Lower lobe of right lung (tissue), 2 donors: Measurements from ENCODE around the gene SGPP2. TPM values are rescaled to one million over a fixed set of nuclear protein-coding genes. Genes with fewer than 3 reads are reported as not detected.
"Not testable (repeated sequence)": the region's sequence is repeated elsewhere in the genome, so short reads cannot be mapped to it uniquely, and the experiment has no call there.

ENCODE experiments used
- ATAC-seq, 2 donors: fragments of 200-7000 bp; cut with Tn5 transposase; one replicate each; pipeline ENCODE4 v1.9.1; 2020 to 2022; ENCODE audit warnings: mild to moderate bottlenecking in 2 of 2, moderate library complexity in 2 of 2
- DNase-seq: peaks from one replicate; pipeline ENCODE4 v3.0.0-alpha.2; 2020
- H3K27ac ChIP-seq: fragments of 200-600 bp; one replicate; pipeline ENCODE4 v1.8.0; 2022
- H3K27me3 ChIP-seq: fragments of 200-600 bp; one replicate; pipeline ENCODE4 v1.8.0; 2022; ENCODE audit warnings: low read depth
- H3K36me3 ChIP-seq: fragments of 200-600 bp; one replicate; pipeline ENCODE4 v1.8.0; 2022; ENCODE audit warnings: mild to moderate bottlenecking
- H3K4me1 ChIP-seq: fragments of 200-600 bp; one replicate; pipeline ENCODE4 v1.8.0; 2022
- H3K4me3 ChIP-seq: fragments of 200-600 bp; one replicate; pipeline ENCODE4 v1.8.0; 2022; ENCODE audit warnings: mild to moderate bottlenecking
- H3K9me3 ChIP-seq: fragments of 200-600 bp; one replicate; pipeline ENCODE4 v1.8.0; 2022
- intact Hi-C: fragments of 100-400 bp; cut with DNase I; formaldehyde crosslinking; loops from one replicate; pipeline ENCODE4 v1.11.0; 2022
- total RNA-seq: library from RNA; stranded (reverse); fragmentation: NEBNext Ultra II Directional; extraction: Animal tissue kit (Norgen Biotek cat#: 25700); gene quantifications from one replicate; pipeline ENCODE4 v1.2.1, GENCODE V29; 2021
- TF ChIP-seq, protein P1 (sequence below): fragments of 200-600 bp; IDR thresholded peaks from one replicate; pipeline ENCODE4 v1.8.0; 2022; ENCODE audit warnings: antibody characterized with exemption, mild to moderate bottlenecking
- donor health status: DM: no; HTN: yes; CAD: no; lungs with severe emphysema.

The SGPP2 gene
- total RNA-seq, 1 donor from 2014 or later = 23.9 TPM

DNA sequence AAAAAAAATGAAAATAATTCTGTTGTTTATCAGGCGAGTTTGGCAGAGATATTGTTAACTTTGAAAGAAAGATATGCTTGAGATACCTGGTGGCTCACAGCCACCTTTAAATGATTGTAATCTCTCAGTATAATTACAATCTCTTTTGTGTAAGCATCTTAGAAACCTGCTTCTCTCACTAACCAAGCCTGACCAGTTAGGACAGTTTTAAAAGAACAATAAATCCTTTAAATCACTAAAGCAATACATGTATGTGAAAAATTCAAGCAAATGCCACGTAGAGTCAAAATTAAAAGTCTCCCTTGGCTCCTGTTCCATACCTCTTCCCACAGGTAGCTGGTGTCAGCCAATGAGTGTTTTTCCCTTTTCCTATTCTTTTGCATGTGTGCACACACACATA, 15.7 kb upstream of the SGPP2 start:
- Histone ChIP-seq H3K4me1 (no peaks in the 10 kb centered on the region), H3K27ac (no peak overlapping the region), H3K4me3 (no peak overlapping the region), H3K27me3 (no peaks in the 10 kb centered on the region), H3K9me3 (no peaks in the 10 kb centered on the region), H3K36me3 (no peaks in the 10 kb centered on the region)
- TF ChIP-seq, protein P1, sequence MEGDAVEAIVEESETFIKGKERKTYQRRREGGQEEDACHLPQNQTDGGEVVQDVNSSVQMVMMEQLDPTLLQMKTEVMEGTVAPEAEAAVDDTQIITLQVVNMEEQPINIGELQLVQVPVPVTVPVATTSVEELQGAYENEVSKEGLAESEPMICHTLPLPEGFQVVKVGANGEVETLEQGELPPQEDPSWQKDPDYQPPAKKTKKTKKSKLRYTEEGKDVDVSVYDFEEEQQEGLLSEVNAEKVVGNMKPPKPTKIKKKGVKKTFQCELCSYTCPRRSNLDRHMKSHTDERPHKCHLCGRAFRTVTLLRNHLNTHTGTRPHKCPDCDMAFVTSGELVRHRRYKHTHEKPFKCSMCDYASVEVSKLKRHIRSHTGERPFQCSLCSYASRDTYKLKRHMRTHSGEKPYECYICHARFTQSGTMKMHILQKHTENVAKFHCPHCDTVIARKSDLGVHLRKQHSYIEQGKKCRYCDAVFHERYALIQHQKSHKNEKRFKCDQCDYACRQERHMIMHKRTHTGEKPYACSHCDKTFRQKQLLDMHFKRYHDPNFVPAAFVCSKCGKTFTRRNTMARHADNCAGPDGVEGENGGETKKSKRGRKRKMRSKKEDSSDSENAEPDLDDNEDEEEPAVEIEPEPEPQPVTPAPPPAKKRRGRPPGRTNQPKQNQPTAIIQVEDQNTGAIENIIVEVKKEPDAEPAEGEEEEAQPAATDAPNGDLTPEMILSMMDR = no peak
- DNase-seq (no peak), ATAC-seq (no peak)
- intact Hi-C loops = no loop called here

DNA sequence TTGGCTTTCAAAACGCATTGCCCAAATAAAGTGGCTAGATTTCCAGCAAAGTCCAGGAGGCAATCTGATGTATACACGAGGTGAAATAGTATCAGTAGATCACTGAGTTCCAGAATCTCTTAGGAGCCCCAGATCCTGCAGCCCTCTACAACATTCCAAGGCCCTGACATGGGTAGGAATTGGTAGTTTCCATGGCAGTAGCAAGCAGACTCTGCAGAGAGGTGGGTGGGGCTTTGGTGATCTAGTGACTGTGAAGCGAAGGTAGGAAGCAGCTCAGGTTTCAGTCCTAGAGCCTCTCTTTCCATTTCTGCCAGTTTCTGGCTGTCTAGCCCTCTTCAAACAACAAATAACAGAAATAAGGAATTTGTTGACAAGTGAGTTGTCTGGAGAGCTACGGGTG, 13.8 kb upstream of the SGPP2 start:
- TF ChIP-seq, protein P1 = no peak
- Histone ChIP-seq H3K9me3 (no peaks in the 10 kb centered on the region), H3K4me1 (no peaks in the 10 kb centered on the region), H3K36me3 (no peaks in the 10 kb centered on the region), H3K27me3 (no peaks in the 10 kb centered on the region), H3K27ac (no peak overlapping the region), H3K4me3 (no peak overlapping the region)
- intact Hi-C loops = no loop called here
- ATAC-seq (peak; percentile 59 to 89), DNase-seq (no peak)

DNA sequence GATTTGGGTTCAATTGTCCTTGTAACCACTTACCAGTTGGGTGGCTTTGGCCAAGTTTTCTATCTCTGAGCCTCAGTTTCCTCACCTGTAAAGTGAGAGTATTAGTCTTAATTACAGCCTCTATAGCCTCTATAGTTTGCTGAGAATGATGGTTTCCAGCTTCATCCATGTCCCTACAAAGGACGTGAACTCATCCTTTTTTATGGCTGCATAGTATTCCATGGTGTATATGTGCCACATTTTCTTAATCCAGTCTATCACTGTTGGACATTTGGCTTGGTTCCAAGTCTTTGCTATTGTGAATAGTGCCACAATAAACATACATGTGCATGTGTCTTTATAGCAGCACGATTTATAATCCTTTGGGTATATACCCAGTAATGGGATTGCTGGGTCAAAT, 12.0 kb upstream of the SGPP2 start:
- H3K36me3 ChIP-seq, H3K27me3 ChIP-seq, H3K27ac ChIP-seq, H3K9me3 ChIP-seq, DNase-seq, intact Hi-C loops, ATAC-seq, H3K4me3 ChIP-seq, H3K4me1 ChIP-seq: not testable (repeated sequence)

DNA sequence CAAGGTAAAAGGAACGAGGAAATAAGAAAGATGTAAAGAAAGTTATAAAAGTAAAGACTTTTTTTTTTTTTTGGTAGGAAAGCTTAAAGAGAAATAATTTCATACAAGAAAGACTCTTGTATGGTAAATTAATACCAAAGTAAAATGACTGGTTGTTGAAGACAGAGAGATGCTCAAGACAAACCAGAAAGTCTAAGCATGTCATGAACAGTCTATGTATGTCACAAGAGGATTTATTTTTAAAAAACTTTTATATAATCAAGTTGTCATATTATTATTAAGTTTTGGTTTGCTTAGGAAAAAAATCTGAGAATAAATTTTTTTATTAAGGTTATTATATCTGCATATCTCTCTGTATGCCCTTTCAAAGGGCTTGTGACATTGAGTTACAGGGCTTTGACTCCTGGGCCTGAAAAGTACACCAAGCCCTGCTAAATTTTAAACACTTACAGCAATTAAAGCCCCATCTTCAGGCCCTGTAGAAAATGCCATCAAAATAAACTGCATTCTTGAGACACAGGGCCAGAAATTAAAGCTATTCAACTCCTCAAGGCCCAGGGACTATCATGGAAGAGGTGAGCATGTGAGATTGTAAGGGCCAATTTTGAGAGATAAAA, 10.9 kb upstream of the SGPP2 start:
- DNase-seq = no peak
- intact Hi-C loops = no loop called here

DNA sequence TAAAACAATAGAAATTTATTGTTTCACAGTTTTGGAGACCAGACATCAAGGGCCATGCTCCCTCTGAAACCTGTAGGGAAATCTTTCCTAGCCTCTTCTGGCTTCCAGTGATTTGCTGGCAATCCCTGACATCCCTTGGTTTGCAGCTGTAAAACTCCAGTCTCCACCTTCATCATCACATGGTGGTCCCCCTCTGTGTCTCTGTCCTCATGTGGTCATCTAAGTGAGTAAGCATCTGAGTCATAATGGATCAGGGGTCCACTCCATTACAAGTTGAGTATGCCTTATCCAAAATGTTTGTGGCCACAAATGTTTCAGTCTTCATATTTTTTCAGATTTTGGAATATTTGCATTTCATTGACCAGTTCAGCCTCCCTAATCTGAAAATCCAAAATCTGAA, 5.6 kb upstream of the SGPP2 start:
- TF ChIP-seq, protein P1 = no peak
- Histone ChIP-seq H3K4me1 (peaks cover 7% of the 10 kb centered on the region), H3K27ac (no peak overlapping the region), H3K9me3 (no peaks in the 10 kb centered on the region), H3K27me3 (peaks cover 8% of the 10 kb centered on the region), H3K4me3 (no peak overlapping the region), H3K36me3 (no peaks in the 10 kb centered on the region)
- no peak for DNase-seq
- ATAC-seq = no peak
- intact Hi-C loops = no loop called here

More for the DNA sequence above, 10.9 kb upstream of the SGPP2 start:
- no peaks in the 10 kb centered on the region for H3K4me1 ChIP-seq
- H3K27me3 ChIP-seq = no peaks in the 10 kb centered on the region
- no peak overlapping the region for H3K4me3 ChIP-seq
- no peak for ATAC-seq
- no peak overlapping the region for H3K27ac ChIP-seq
- H3K9me3 ChIP-seq = no peaks in the 10 kb centered on the region
- no peaks in the 10 kb centered on the region for H3K36me3 ChIP-seq
- TF ChIP-seq, protein P1 = no peak

DNA sequence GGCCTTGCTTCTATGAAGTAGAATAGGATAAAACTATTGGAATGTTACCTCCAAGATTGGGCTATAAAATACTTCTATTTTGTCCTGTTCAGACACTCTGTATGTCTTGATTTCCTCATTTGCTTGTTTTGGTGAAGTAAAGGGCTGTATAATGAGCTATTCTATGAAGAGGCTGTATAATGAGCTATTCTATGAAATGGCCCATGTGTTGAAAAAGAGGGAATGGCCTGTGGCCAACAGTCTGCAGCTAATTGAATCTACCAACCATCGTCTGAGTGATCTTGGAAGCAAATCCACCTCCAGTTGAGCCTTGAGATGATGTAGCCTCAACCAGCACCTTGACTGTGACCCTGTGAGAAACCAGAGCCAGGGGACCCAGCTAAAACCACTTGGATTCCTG, 3.8 kb upstream of the SGPP2 start:
- Histone ChIP-seq H3K4me1 (peaks cover 20% of the 10 kb centered on the region), H3K4me3 (no peak overlapping the region), H3K27ac (no peak overlapping the region), H3K27me3 (peaks cover 23% of the 10 kb centered on the region), H3K9me3 (no peaks in the 10 kb centered on the region), H3K36me3 (no peaks in the 10 kb centered on the region)
- TF ChIP-seq, protein P1 = no peak
- no peak for DNase-seq
- intact Hi-C loops = no loop called here
- ATAC-seq = no peak
